Body of pancreas (tissue), 4 donors: Measurements from ENCODE around the gene FOXO1.

Experiments used
- POLR2A ChIP-seq, 3 donors: fragments of 450-650 bp; IDR thresholded peaks; one replicate each; pipeline ENCODE4 v1.6.1; 2016; ENCODE audit warnings: antibody characterized with exemption in 3 of 3, mild to moderate bottlenecking in 2 of 3
- TF ChIP-seq, protein P1 (sequence below), 7 experiments: fragments of 450-650 bp in 4 of 7; fragments of 200-600 bp in 3 of 7; sonication (generic) in 3 of 7; IDR thresholded peaks; one replicate each; pipeline ENCODE4 v1.5.1; 2016 to 2019; ENCODE audit warnings: antibody characterized with exemption in 7 of 7

- TF ChIP-seq, protein P1, sequence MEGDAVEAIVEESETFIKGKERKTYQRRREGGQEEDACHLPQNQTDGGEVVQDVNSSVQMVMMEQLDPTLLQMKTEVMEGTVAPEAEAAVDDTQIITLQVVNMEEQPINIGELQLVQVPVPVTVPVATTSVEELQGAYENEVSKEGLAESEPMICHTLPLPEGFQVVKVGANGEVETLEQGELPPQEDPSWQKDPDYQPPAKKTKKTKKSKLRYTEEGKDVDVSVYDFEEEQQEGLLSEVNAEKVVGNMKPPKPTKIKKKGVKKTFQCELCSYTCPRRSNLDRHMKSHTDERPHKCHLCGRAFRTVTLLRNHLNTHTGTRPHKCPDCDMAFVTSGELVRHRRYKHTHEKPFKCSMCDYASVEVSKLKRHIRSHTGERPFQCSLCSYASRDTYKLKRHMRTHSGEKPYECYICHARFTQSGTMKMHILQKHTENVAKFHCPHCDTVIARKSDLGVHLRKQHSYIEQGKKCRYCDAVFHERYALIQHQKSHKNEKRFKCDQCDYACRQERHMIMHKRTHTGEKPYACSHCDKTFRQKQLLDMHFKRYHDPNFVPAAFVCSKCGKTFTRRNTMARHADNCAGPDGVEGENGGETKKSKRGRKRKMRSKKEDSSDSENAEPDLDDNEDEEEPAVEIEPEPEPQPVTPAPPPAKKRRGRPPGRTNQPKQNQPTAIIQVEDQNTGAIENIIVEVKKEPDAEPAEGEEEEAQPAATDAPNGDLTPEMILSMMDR (IDR thresholded peaks at IDR 0.05), result no peak
- no peak for TF ChIP-seq POLR2A (IDR thresholded peaks at IDR 0.05)
Observed at GRCh38 chr13:40660141-40660664, 6.2 kb downstream of the FOXO1 start.
